HG02571 (cell line): ENCODE data around the gene DYTN.

ENCODE experiments used
- ATAC-seq: cut with Tn5 transposase; IDR thresholded peaks from one replicate; pipeline ENCODE4 v1.9.1; 2021; ENCODE audit warnings: mild to moderate bottlenecking, moderate library complexity; ENCODE audit not compliant: unreplicated experiment

DYTN gene

GRCh38 chr2:206700156-206700555, 18.0 kb downstream of the DYTN start:
- ATAC-seq = no peak

DNA sequence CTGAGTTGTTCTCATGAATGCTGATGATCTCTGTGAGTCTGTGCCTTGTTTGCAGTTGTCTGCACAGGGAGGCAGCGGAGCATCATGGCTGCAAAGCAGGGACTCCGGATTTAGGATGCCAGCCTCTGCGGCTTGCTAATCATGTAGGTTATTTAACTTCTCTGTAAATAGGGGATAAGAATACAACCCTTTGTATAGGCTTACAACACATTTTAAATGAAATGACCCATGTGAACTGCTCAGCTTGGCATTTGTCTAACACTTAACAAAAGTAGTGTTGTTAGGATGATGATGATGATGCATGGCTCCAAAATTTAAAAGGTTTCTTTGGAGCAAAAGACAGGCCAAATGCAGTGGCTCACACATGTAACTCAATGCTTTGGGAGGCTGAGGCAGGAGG, 19.4 kb downstream of the DYTN start:
- ATAC-seq = no peak

DNA sequence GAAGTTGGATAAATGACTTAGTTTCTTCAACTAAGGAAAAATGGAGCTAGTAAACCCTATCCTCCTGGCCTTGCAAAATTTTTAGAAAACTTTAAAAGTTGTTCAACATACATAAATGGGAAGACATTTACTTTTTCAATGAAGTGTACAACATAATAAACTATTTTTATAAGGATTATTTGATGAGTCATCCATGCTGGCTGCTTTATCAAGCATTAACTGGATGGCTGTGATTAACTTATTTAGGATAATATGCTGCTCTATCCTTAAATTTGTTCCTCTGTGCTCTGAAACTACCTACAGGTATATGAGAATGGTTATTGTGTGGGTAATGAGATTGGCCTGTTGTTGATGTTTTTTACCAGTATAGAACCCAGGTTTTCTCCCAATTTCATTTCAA, 21.3 kb downstream of the DYTN start:
- ATAC-seq = no peak

DNA sequence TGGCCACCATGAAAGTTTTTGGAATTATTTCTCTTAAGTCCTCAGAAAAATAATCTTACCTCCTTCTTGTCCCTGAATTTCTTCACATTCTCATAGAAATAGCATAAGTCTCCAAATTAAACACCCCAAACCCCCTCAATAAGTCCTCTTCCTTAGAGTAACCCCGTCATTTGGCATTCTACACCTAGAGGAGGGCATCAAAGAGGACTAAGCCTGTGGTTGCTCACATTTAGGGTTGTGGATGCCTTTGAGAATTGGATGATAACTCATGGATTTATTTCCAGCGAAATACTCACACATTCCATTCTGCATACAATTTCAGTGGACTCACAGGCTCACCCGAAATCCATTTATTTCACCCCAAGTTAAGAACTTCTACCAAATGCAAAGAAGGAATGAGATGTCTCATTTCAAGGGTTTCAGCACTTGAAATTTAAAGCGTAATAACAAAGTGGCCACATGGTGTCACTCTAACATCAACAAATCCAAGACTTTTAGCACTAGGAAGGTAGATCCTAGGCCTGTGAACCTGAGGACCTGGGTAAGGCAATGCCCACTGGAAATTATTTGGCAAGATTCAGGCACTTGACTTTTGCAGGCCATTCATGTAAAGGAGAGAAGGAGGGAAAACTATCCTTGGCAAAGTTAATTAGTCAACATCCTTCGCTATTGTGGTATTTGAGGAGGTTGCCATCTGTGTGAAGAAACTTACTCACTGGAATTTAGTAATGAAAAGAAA, 24.6 kb downstream of the DYTN start:
- no peak for ATAC-seq

DNA sequence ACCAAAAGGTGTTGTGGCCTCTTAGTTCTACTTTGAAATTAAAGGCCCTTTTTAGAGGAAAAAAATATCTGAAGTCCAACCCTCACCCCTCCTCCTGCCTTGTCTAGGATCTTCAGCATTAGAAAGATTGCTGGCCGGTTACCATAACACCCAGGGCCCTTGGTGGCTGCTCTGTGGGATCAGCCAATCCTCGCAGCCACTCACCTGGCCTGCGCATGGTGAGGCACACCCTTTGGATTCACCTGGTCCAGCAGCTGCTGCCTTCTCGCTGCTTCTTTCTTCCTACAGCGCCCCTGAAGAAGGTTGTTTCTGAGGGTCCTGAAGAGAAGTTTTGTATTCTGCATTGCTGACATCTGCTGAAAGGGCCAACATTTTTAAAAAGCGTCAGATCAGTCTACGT, 25.2 kb downstream of the DYTN start:
- ATAC-seq = no peak

DNA sequence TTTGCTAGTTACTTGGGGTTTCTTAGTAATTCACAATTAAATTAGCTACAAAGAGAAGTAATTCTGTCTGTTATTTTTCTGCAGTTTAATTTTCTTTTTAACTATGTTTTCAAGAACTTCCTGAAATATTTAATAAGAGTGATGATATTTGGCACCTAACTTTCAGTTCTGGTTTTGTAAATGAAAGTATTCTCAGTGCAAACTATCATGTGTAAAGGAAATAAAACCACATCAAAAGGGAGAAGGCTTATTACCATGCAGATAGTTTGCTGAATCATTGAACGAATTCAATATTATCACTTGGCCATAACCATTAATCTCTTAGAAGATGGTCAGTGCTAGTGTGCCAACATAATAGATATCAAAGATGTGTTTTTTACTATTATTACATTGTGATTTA, 29.2 kb downstream of the DYTN start:
- no peak for ATAC-seq

GRCh38 chr2:206688453-206688852, 29.7 kb downstream of the DYTN start:
- ATAC-seq = no peak

DNA sequence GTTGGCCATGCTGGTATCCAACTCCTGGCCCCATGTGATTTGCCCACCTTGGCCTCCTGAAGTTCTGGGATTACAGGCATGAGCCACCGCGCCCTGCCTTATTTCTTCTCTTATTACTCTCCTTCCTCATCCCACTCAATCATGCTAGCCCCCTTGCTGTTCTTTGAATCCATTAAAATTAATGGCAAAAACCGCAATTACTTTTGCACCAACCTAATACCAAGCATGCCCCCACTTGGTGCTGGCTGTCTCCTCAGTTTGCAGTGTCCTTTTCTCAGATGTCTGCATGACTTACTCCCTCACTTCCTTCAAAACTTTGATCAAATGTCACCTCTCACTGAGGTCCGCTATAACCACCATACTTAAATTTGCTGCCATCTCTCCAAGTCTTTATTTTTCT, 34.6 kb downstream of the DYTN start:
- no peak for ATAC-seq

GRCh38 chr2:206670531-206671319, 47.5 kb downstream of the DYTN start:
- no peak for ATAC-seq

GRCh38 chr2:206665251-206665650, 52.9 kb downstream of the DYTN start:
- ATAC-seq = no peak

DNA sequence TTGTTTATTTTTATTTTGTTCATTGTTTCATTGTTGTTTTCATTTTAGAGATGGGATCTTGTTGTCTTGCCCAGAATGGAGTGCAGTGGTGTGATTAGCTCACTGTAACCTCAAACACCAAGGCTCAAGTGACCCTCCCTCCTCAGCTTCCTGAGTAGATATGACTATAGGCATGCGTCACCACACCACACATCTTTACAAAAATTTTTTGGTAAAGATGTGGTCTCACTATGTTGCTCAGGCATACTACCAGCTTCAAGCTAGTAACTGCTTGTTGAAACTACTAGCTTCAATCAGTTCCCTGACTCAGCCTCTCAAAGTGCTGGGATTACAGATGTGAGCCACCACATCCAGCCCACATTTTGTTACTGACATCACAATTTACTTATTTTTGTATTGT, 61.1 kb downstream of the DYTN start:
- ATAC-seq = no peak

GRCh38 chr2:206647985-206648384, 70.2 kb downstream of the DYTN start:
- ATAC-seq = no peak

DNA sequence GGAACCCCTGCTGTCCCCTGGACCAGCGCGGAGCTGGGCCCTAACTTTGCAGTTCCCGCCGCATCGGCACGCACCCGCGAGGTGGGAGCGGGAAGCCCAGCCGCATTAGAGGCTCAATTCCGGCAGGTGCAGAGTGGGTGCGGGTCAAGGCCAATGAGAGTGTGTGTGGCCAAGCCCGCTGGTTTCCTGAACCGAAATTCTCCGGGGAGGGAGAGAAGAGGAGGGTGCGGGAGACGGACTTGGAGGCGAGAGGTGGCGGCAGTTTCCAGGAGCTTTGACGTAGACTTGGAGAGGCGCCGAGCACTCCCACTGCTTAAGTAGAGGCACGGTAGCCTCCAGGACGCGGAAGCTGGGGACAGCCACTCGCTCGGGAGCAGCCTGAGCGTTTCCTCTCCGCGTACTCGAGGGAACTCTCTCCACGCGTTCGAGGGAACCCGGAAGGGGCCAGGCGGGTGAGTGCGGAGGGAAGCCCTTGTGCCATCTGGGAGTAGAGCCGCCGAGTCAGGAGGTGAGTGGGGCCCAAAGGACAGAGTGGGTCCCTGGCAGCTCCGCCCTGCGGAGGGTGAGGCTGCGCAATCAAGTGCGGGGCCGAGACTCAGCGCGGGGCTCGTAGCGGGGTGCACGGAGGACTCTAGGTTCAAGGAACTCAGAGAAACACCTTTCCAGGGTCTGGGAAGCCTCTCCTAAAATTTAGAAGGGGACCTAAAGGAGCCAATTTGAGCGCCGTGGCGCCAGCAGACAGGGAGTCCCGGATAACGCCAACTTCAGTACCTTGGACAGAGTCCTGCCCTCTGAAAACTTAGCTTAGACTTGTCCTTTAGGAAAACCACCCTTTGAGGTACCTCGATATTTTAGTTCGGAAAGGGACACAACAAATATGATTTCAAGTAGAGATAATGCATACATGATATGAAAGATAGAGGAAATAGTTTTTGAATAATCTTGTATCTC, 75.8 kb downstream of the DYTN start, which contains the start of gene FAM237A:
FAM237A (plus strand) TSS at position 413 of the 951 bp plus-strand sequence. CDS start 1,750 bp downstream, outside the sequence.
- no peak for ATAC-seq

GRCh38 chr2:206641226-206641625, 77.0 kb downstream of the DYTN start:
- ATAC-seq = no peak

DNA sequence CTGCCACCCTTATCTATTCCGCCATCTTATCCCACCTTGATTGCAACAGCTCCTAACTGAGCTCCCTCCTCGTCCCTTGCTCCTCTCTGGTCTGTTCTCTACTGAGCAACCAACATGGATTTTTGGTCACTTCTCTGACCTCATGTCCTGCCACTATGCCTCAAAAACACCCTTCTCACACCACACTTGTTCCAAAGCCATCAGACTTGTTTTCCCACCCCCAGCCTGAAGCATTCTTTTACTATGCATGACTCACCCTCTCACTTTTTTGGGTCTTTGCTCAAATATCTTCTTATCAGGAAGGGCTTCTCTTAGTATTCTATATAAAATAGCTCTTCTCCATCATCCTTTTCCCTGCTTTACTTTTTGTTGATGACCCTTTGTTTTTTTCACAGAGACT, 78.6 kb downstream of the DYTN start:
- ATAC-seq = no peak

GRCh38 chr2:206635015-206635414, 83.2 kb downstream of the DYTN start:
- ATAC-seq = no peak

DNA sequence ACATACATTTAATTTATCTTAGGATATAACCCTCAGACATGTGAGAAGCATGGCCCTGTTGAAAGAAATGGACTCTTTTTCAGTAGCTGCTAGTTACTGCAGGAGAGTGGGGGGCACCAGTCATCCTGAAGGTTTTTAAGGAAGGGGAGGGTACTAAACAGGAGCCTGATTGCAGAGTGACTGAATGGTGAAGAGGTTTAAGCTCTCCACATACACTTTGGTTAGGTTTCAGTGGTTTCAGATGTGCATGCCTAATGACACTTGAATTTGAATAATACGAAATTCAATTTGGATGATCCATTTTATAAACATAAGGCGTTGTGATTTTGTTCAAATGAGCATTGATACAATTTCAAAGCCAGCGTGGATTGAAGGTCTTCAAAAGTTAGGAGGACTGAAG, 86.9 kb downstream of the DYTN start:
- ATAC-seq = no peak

GRCh38 chr2:206627632-206628031, 90.6 kb downstream of the DYTN start:
- ATAC-seq = no peak

DNA sequence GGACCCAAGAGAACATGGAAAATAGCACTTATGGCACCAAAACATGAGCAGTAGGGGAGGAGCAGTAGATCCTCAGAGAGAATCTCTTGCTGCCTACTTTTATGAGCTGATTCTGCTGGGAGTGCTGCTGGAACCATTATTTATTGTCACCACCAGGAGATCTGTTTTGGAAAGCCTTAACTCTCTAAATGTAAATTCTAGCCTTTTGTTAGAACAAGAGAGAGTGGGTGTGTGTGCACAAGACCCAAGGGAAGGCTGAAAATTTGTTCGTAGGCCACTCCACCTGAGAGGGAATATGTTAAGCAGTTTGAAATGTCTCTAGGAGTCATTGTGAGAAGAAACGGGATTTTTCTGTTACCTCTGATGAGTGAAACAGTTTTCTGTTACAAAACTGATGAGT, 92.1 kb downstream of the DYTN start:
- ATAC-seq = no peak

DNA sequence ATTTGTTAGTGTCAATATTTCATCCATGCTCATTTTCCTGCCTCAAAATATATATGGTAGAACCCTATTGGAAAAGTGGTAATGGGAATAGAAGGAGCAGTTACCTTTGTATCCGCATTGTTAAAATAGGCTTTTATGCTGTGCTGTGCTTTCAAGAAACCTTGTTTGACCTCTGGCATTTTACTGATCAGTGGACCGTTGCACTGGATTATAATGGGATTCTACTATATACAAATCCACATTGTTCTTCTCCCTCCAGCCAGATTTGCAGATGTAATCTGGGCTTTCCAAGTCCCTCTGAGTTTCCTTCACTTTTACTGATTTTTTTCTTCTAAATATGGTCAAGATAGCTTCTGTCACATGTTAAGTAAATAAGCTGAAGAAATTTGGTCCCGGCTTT, 99.2 kb downstream of the DYTN start:
- ATAC-seq = no peak

- no peak for ATAC-seq
Measured at GRCh38 chr2:206616151-206616550, 102.0 kb downstream of the DYTN start.
